BJ (cell line): Measurements from ENCODE around the gene NUPR1. TPM values are rescaled to one million over a fixed set of nuclear protein-coding genes. Genes with fewer than 3 reads are reported as not detected.

Experiments used
- CTCF ChIA-PET: fragments of 350-600 bp; formaldehyde crosslinking; extraction: SDS; loops from one replicate; lab custom pipeline; 2021; ENCODE audit warnings: antibody characterized with exemption, inconsistent platforms; lab: Yijun Ruan, JAX
- POLR2A ChIA-PET: fragments of 300-600 bp; sonication (Branson Sonifier 250); formaldehyde crosslinking; extraction: SDS; loops from one replicate; lab custom pipeline; 2021; ENCODE audit warnings: antibody characterized with exemption; lab: Charles Lee
- DNase-seq: peaks from one replicate; pipeline ENCODE4 v3.0.0-alpha.2; 2011; ENCODE audit warnings: low read depth
- H3K27me3 ChIP-seq: 2 replicates; pipeline ENCODE4 v1.6.0; 2011; ENCODE audit warnings: low read length; ENCODE audit not compliant: control insufficient read depth, insufficient read depth
- H3K36me3 ChIP-seq: 2 replicates; pipeline ENCODE4 v1.5.1; 2011; ENCODE audit warnings: low read length; ENCODE audit not compliant: control insufficient read depth, insufficient read depth
- H3K4me3 ChIP-seq: 2 replicates; pipeline ENCODE4 v1.5.1; 2011; ENCODE audit warnings: low read depth, mild to moderate bottlenecking, control low read depth, low read length
- CTCF ChIP-seq: IDR thresholded peaks from 2 replicates; pipeline ENCODE4 v1.5.1; 2011; ENCODE audit warnings: low read depth, mild to moderate bottlenecking, control low read depth, inconsistent platforms, low read length, moderate library complexity; ENCODE audit not compliant: insufficient read depth
- polyA plus RNA-seq: library from polyadenylated mRNA; depleted of rRNA; stranded (reverse); fragments of >200 nt; gene quantifications from 2 replicates; pipeline ENCODE4 v1.2.3, GENCODE V29; 2011

The NUPR1 gene
- polyA plus RNA-seq, 1 experiment, result 31.4 TPM

- POLR2A ChIA-PET, result no interaction called here
- no peak for DNase-seq
- CTCF ChIA-PET, result no interaction called here
- TF ChIP-seq CTCF, result no peak
- Histone ChIP-seq H3K36me3 (no peaks in the 10 kb centered on the region), H3K27me3 (no peaks in the 10 kb centered on the region), H3K4me3 (no peak overlapping the region)
These were observed 24.5 kb downstream of the NUPR1 start for GRCh38 chr16:28514246-28514645.

- CTCF ChIA-PET, result no interaction called here
- Histone ChIP-seq H3K27me3 (no peaks in the 10 kb centered on the region), H3K4me3 (no peak overlapping the region), H3K36me3 (no peaks in the 10 kb centered on the region)
- POLR2A ChIA-PET, result no interaction called here
- no peak for TF ChIP-seq CTCF
- no peak for DNase-seq
These were observed 25.1 kb downstream of the NUPR1 start for GRCh38 chr16:28513484-28514181.

- POLR2A ChIA-PET, result no interaction called here
- CTCF ChIA-PET, result no interaction called here
- H3K4me3 ChIP-seq, result no peak overlapping the region
- no peak for TF ChIP-seq CTCF
- DNase-seq, result no peak
- H3K36me3 ChIP-seq, result no peaks in the 10 kb centered on the region
- no peaks in the 10 kb centered on the region for H3K27me3 ChIP-seq
These were observed 26.7 kb downstream of the NUPR1 start for GRCh38 chr16:28511801-28512789.

GRCh38 chr16:28511031-28511430 is 27.7 kb downstream of the NUPR1 start:
- no peak for TF ChIP-seq CTCF
- ChIA-PET POLR2A (no interaction called here), CTCF (no interaction called here)
- DNase-seq, result no peak
- Histone ChIP-seq H3K4me3 (no peak overlapping the region), H3K36me3 (no peaks in the 10 kb centered on the region), H3K27me3 (no peaks in the 10 kb centered on the region; the same call in 1 of the 2 replicates)

GRCh38 chr16:28505489-28506137 is 33.2 kb downstream of the NUPR1 start:
- Histone ChIP-seq H3K27me3 (peaks cover 3% of the 10 kb centered on the region), H3K4me3 (no peak overlapping the region), H3K36me3 (no peaks in the 10 kb centered on the region)
- TF ChIP-seq CTCF, result no peak
- no peak for DNase-seq
- ChIA-PET POLR2A (no interaction called here), CTCF (no interaction called here)
